GM12874 (cell line): Measurements from ENCODE around the gene CD300A.

Experiments used
- TF ChIP-seq, protein P1 (sequence below): IDR thresholded peaks from 2 replicates; pipeline ENCODE4 v1.5.1; 2011; ENCODE audit warnings: low read depth, mild to moderate bottlenecking, control low read depth, low read length, moderate library complexity; ENCODE audit not compliant: insufficient read depth

Gene CD300A

GRCh38 chr17:74466111-74466827, at the start of gene CD300A:
Gene CD300A, plus strand, starts transcription at chr17:74466634. Its CDS starts 70 bp downstream, at chr17:74466704.
- TF ChIP-seq, protein P1, sequence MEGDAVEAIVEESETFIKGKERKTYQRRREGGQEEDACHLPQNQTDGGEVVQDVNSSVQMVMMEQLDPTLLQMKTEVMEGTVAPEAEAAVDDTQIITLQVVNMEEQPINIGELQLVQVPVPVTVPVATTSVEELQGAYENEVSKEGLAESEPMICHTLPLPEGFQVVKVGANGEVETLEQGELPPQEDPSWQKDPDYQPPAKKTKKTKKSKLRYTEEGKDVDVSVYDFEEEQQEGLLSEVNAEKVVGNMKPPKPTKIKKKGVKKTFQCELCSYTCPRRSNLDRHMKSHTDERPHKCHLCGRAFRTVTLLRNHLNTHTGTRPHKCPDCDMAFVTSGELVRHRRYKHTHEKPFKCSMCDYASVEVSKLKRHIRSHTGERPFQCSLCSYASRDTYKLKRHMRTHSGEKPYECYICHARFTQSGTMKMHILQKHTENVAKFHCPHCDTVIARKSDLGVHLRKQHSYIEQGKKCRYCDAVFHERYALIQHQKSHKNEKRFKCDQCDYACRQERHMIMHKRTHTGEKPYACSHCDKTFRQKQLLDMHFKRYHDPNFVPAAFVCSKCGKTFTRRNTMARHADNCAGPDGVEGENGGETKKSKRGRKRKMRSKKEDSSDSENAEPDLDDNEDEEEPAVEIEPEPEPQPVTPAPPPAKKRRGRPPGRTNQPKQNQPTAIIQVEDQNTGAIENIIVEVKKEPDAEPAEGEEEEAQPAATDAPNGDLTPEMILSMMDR = 0 out of 2 replicates have a peak, but pooled peaks have one; percentile 11

DNA sequence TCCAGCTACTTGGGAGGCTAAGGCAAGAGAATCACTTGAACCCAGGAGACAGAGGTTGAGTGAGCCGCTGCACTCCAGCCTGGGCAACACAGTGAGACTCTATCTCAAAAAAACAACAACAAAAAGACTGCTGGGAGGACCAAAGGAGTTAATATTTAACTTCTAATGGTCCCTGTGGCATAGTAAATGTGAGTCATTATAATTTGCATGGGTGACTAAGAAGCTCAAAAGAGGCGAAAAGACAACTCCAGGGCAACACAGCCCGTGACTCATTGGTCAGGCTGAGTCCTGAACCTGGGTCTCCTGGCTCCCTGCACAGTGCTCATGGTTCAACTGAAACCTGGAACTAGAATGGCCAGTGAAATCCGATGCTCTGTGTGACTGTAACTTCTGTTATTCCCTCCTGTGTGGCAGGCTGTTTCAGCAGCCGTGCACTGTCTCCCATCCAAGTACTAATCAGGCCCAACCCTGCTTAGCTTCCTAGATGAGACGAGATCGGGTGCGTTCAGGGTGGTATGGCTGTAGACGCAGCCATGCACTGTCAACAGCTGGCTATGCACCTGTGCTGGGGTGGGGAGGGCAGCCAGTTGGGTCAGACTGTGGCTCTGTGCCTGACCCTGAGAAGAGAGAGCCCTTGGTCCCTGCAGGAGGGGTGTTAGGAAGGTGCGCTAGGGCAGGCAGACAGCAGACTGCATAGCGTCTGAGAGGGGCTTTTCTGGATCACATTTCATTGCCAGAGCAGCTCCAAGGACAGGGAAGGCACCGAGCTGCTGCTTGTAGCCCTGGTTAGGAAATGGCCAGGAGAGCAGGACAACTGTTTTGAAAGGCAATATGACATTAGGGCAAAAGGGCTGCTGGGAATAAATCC, 49.0 kb upstream of the CD300A start:
- TF ChIP-seq, protein P1 = no peak

- TF ChIP-seq, protein P1 = no peak
These were observed 46.5 kb upstream of the CD300A start for GRCh38 chr17:74419928-74420411.

DNA sequence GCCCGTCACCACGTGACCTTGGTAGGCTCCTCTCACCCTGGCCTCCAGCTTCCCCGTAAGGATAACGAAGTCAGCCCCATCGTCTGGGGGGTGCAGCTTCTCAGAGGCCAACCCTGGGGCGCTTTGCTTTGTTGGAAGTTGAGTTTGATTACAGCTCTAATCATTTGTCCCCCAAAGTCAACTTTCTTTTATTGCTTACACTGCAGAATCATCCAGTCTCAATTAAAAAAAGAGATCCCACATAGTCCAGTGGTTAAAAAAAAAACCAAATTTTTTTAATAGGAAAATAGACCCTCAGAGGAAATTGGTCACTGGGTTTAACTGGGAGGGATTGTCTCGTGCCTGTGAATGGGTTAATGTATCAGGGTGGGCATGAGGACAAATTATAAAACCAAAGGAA, 42.3 kb upstream of the CD300A start:
- TF ChIP-seq, protein P1 = no peak

DNA sequence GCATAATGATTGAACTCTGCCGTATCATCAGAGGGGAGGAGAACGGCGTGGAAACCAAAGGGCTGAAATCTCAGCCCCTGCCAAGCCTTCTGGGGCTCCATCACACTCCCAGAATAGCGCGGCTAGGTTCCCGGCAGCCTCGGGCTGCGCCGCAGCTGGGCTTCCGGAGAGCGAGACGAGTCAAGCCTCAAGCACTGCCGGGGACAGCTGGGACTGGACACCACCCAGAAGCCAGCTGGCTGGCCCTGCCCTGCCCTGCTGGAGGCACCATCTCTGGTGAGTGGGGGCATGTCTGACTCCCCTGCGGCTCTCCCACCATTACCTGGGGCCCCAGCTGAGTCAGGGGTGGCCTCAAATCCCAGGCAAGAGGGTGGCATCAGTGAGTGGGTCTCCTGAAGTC, 41.8 kb upstream of the CD300A start:
- TF ChIP-seq, protein P1 = no peak

- TF ChIP-seq, protein P1 = no peak
These were observed 39.8 kb upstream of the CD300A start for GRCh38 chr17:74426551-74427047.
